AG08396 (cell line): Measurements from ENCODE around the gene CCNF.
"Not testable (repeated sequence)": the region's sequence is repeated elsewhere in the genome, so short reads cannot be mapped to it uniquely, and the experiment has no call there.

Experiments used
- DNase-seq: peaks from one replicate; pipeline ENCODE4 v3.0.0; 2012; ENCODE audit warnings: low spot score, mixed read lengths

The CCNF gene

GRCh38 chr16:2471653-2472487 lies 42.6 kb downstream of the CCNF start:
- no peak for DNase-seq

- no peak for DNase-seq
These were observed 43.2 kb downstream of the CCNF start for GRCh38 chr16:2472488-2472864.

GRCh38 chr16:2472885-2473445 lies 43.7 kb downstream of the CCNF start:
- no peak for DNase-seq

- no peak for DNase-seq
These were observed 44.2 kb downstream of the CCNF start for GRCh38 chr16:2473446-2473926.

GRCh38 chr16:2473999-2474876 lies 45.0 kb downstream of the CCNF start:
- DNase-seq, result peak; percentile 82

- DNase-seq, result peak; percentile 100
These were observed 45.7 kb downstream of the CCNF start, which contains the start of gene TBC1D24 for GRCh38 chr16:2474877-2475412. Gene TBC1D24, plus strand, starts transcription at chr16:2475127. Its CDS starts 21,022 bp downstream, at chr16:2496149.

- DNase-seq, result no peak
These were observed 46.4 kb downstream of the CCNF start for GRCh38 chr16:2475413-2476344.

- no peak for DNase-seq
These were observed 47.1 kb downstream of the CCNF start for GRCh38 chr16:2476345-2476720.

- no peak for DNase-seq
These were observed 47.5 kb downstream of the CCNF start for GRCh38 chr16:2476741-2477140.

- no peak for DNase-seq
These were observed 48.1 kb downstream of the CCNF start for GRCh38 chr16:2477327-2477726.

GRCh38 chr16:2478279-2478678 lies 49.0 kb downstream of the CCNF start:
- DNase-seq, result no peak

GRCh38 chr16:2479996-2480395 lies 50.7 kb downstream of the CCNF start:
- not testable (repeated sequence) for DNase-seq

GRCh38 chr16:2480948-2481347 lies 51.7 kb downstream of the CCNF start:
- no peak for DNase-seq

- DNase-seq, result no peak
These were observed 52.4 kb downstream of the CCNF start for GRCh38 chr16:2481676-2482075.

GRCh38 chr16:2482249-2482648 lies 53.0 kb downstream of the CCNF start:
- no peak for DNase-seq

- DNase-seq, result peak; percentile 87
These were observed 53.7 kb downstream of the CCNF start for GRCh38 chr16:2482708-2483534.

GRCh38 chr16:2483939-2484897 lies 55.0 kb downstream of the CCNF start:
- no peak for DNase-seq

GRCh38 chr16:2484898-2485508 lies 55.8 kb downstream of the CCNF start:
- no peak for DNase-seq
